ENCODE data around the gene SUCO.
"Not testable (repeated sequence)": the region's sequence is repeated elsewhere in the genome, so short reads cannot be mapped to it uniquely, and the experiment has no call there.

SUCO gene

GRCh38 chr1:172532700-172533512 is at the start of gene SUCO:
Gene SUCO (plus strand): TSS chr1:172533150. CDS start chr1:172533436, 286 bp downstream.
- FAIRE-seq (peak; percentile 92), DNase-seq (ENCODE audit: insufficient read length, low spot score) (peak; percentile 96)

- FAIRE-seq (no peak), DNase-seq (ENCODE audit: insufficient read length, low spot score) (no peak)
Measured at GRCh38 chr1:172483448-172483847, 49.5 kb upstream of the SUCO start.

- DNase-seq (ENCODE audit: insufficient read length, low spot score) (no peak), FAIRE-seq (no peak)
Measured at GRCh38 chr1:172484252-172484651, 48.7 kb upstream of the SUCO start.

- DNase-seq (ENCODE audit: insufficient read length, low spot score) (no peak), FAIRE-seq (no peak)
Measured at GRCh38 chr1:172485626-172486025, 47.3 kb upstream of the SUCO start.

GRCh38 chr1:172486805-172487454 is 46.0 kb upstream of the SUCO start:
- DNase-seq (ENCODE audit: insufficient read length, low spot score), result no peak
- FAIRE-seq, result no peak

- DNase-seq (ENCODE audit: insufficient read length, low spot score), result no peak
- FAIRE-seq, result no peak
Measured at GRCh38 chr1:172487550-172487949, 45.4 kb upstream of the SUCO start.

- FAIRE-seq, result no peak
- DNase-seq (ENCODE audit: insufficient read length, low spot score), result no peak
Measured at GRCh38 chr1:172488393-172488792, 44.6 kb upstream of the SUCO start.

GRCh38 chr1:172489847-172490246 is 43.1 kb upstream of the SUCO start:
- DNase-seq (ENCODE audit: insufficient read length, low spot score), result no peak
- no peak for FAIRE-seq

GRCh38 chr1:172492421-172492820 is 40.5 kb upstream of the SUCO start:
- FAIRE-seq (no peak), DNase-seq (ENCODE audit: insufficient read length, low spot score) (no peak)

- DNase-seq (ENCODE audit: insufficient read length, low spot score), result no peak
- no peak for FAIRE-seq
Measured at GRCh38 chr1:172494166-172494565, 38.8 kb upstream of the SUCO start.

- FAIRE-seq; DNase-seq (ENCODE audit: insufficient read length, low spot score): not testable (repeated sequence)
Measured at GRCh38 chr1:172496127-172496526, 36.8 kb upstream of the SUCO start.

GRCh38 chr1:172496678-172497077 is 36.3 kb upstream of the SUCO start:
- FAIRE-seq (no peak), DNase-seq (ENCODE audit: insufficient read length, low spot score) (no peak)

- FAIRE-seq (no peak), DNase-seq (ENCODE audit: insufficient read length, low spot score) (peak; percentile 56)
Measured at GRCh38 chr1:172497230-172497629, 35.7 kb upstream of the SUCO start.

- DNase-seq (ENCODE audit: insufficient read length, low spot score), result no peak
- no peak for FAIRE-seq
Measured at GRCh38 chr1:172498857-172499256, 34.1 kb upstream of the SUCO start.

- FAIRE-seq, result no peak
- DNase-seq (ENCODE audit: insufficient read length, low spot score), result peak; percentile 9
Measured at GRCh38 chr1:172499636-172500141, 33.3 kb upstream of the SUCO start.

- FAIRE-seq (no peak), DNase-seq (ENCODE audit: insufficient read length, low spot score) (no peak)
Measured at GRCh38 chr1:172500207-172500606, 32.7 kb upstream of the SUCO start.

GRCh38 chr1:172507741-172508140 is 25.2 kb upstream of the SUCO start:
- DNase-seq (ENCODE audit: insufficient read length, low spot score) (no peak), FAIRE-seq (no peak)

- FAIRE-seq, result no peak
- DNase-seq (ENCODE audit: insufficient read length, low spot score), result no peak
Measured at GRCh38 chr1:172510479-172510878, 22.5 kb upstream of the SUCO start.

GRCh38 chr1:172512591-172512990 is 20.4 kb upstream of the SUCO start:
- FAIRE-seq (no peak), DNase-seq (ENCODE audit: insufficient read length, low spot score) (no peak)

GRCh38 chr1:172513479-172513878 is 19.5 kb upstream of the SUCO start:
- DNase-seq (ENCODE audit: insufficient read length, low spot score) (no peak), FAIRE-seq (no peak)

GRCh38 chr1:172514108-172514507 is 18.8 kb upstream of the SUCO start:
- FAIRE-seq (no peak), DNase-seq (ENCODE audit: insufficient read length, low spot score) (no peak)

- no peak for FAIRE-seq
Measured at GRCh38 chr1:172515436-172515835, 17.5 kb upstream of the SUCO start.

More at GRCh38 chr1:172515436-172515835, 17.5 kb upstream of the SUCO start:
- no peak for DNase-seq (ENCODE audit: insufficient read length, low spot score)

Measured in HTR-8/SVneo (cell line).